ENCODE measurements around the gene ENOX1.
A peak's percentile ranks its signal among the peaks of the same experiment; 100 is the strongest.

ENOX1 gene

GRCh38 chr13:43797869-43798268 is 11.1 kb upstream of the ENOX1 start:
- no peak overlapping the region for H3K27ac ChIP-seq
- no peak for TF ChIP-seq CTCF (conservative IDR thresholded peaks at IDR 0.05)

GRCh38 chr13:43797159-43797558 is 10.4 kb upstream of the ENOX1 start:
- TF ChIP-seq CTCF (conservative IDR thresholded peaks at IDR 0.05): no peak
- H3K27ac ChIP-seq: no peak overlapping the region

- TF ChIP-seq CTCF (conservative IDR thresholded peaks at IDR 0.05): no peak
- no peak overlapping the region for H3K27ac ChIP-seq
These were observed 7.6 kb upstream of the ENOX1 start for GRCh38 chr13:43794416-43794815.

GRCh38 chr13:43792076-43792881 is 5.5 kb upstream of the ENOX1 start:
- no peak for TF ChIP-seq CTCF (conservative IDR thresholded peaks at IDR 0.05)
- H3K27ac ChIP-seq: no peak overlapping the region; the same call in 1 of the 2 replicates

GRCh38 chr13:43787997-43788396 is 1.2 kb upstream of the ENOX1 start:
- peak overlapping the region; percentile 96 for H3K27ac ChIP-seq
- TF ChIP-seq CTCF (conservative IDR thresholded peaks at IDR 0.05): peak; percentile 69

GRCh38 chr13:43787518-43787891 is 733 bp upstream of the ENOX1 start:
- TF ChIP-seq CTCF (conservative IDR thresholded peaks at IDR 0.05): no peak
- H3K27ac ChIP-seq: peak overlapping the region; percentile 96

GRCh38 chr13:43786472-43786765 is 353 bp downstream of the ENOX1 start:
- TF ChIP-seq CTCF (conservative IDR thresholded peaks at IDR 0.05): no peak
- H3K27ac ChIP-seq: peak overlapping the region; percentile 96
